ENCODE data around the gene PCDH1.

DNA sequence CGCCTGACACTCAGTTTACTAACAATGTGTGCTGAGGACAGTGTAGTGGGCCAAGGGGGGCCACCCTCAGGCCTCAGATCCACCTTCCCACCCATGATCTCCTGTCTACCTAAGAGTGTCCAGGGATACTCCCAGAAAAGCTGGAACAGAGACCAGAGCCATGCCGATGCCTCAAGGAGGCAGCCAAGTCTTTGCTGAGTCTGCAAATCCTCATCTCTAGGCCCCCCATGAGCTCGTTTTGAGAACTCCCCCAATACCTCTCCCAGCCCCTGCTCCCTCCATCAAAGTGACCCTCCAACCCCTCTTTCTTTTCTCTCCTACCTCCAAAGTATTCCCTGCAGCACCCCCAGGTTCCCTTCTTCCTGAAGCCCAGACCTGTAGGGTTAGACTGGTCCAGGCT, 53.5 kb downstream of the PCDH1 start:
- no peak for TF ChIP-seq EZH2 (IDR thresholded peaks at IDR 0.05; ENCODE audit: borderline replicate concordance, low read depth, low read length, severe bottlenecking)
- TF ChIP-seq CTCF (IDR thresholded peaks at IDR 0.05; ENCODE audit: extremely low read depth in 1 of 2, insufficient read depth in 1 of 2, low read depth in 1 of 2, low read length in 2 of 2), result no peak
